ENCODE data around the gene SMAD3.

SMAD3 gene

DNA sequence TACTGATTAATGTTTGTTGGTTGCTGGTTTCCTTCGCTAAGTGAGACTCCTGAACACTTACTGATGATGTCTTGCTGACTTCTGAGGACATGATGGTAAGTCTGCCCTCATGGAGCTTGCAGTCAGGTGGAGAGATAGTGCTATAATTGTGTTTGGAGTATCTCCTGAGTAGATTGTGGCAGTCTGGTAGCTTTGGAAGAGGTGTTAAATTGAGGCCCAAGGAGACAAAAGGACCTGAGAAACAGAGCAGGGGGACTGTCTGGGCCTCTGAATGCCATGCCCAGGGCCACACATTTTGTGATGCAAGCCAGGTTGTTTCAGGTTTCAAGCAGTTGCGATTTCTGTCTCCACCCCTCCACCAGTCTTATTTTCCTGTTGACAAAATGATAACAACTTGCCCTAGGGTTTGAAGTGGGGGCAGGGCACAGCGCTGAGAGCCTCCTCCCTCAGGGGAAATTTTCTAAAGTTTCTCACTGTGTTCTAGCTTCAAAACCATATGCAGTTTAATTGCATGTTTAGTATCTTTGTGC lies 16.7 kb downstream of the SMAD3 start:
- no peak for DNase-seq (ENCODE audit: low spot score)

DNA sequence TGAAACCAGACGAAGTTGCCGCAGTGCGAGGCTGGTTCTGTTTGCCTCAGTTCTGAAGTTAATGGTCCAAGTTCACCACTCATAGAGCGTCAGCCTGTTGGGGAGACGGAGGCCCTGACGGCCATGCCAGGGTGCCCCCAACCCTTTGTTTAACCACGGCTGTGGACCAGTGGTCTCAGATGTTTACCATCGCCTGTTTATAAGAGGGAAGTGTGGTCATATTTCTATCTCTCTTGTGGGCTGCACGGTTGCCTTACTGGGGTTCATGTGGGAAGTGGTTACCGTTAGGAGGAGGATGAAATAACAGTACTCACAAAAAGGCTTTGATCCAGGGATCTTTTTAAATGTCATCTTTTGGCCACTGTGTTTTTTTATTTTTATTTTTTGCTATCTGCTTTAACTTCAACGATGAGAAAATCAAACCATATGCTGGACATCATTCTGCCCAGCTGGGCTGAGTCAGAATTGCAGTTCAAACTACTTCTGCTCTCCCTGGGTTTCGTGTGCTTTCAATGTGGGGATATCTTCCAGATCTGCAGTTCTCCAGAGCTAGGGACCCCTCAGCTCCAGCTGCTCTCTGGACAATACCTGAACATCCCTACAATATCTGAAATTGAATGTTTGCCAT lies 17.8 kb downstream of the SMAD3 start:
- DNase-seq (ENCODE audit: low spot score), result peak; percentile 43

DNA sequence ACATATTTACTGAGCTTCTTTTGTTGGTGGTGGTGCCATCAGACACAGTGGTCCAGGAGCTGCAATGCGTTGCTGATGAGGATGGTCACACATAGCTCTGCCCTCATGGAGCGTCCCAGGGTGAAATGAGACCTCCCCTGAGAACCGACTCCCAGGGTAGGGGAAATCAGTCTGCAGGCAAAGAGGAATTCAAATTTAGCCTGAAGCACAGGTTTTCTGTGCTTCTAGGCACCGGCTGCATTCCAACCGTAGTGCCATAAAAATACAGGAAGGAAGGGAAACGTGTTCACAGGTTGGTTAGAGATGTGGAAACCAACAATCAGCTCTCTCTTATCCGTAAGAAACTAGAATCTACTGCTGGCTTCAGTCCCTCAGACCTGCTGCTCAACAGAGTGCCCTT lies 19.2 kb downstream of the SMAD3 start:
- DNase-seq (ENCODE audit: low spot score), result no peak

DNA sequence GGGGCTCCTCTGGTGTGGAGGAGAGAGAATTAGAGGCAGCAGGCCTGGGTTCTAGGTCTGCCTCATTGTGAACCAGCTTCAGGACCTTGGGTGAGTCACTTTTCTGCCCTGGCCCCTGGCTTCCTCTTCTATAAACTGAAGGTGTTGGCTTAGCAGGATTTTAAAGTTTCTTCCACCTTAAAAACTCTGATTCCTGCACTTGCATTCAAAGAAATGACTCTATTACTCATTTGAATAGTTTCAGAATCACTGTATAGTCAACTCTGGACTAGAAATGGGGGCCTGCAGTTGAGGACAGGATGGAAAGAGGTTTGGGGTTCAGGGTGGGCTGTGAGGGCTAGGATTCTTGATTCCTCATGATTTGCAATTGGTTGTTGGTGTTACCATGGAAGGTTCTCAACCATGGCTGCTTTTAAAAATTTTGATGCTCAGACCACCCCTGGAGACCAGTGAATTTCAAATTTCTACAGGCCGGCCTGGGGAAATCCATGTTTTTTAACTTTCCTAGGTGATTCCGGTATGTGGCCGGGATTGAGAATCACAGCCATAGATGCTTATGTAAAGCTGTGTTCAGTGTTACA lies 19.9 kb downstream of the SMAD3 start:
- no peak for DNase-seq (ENCODE audit: low spot score)

DNA sequence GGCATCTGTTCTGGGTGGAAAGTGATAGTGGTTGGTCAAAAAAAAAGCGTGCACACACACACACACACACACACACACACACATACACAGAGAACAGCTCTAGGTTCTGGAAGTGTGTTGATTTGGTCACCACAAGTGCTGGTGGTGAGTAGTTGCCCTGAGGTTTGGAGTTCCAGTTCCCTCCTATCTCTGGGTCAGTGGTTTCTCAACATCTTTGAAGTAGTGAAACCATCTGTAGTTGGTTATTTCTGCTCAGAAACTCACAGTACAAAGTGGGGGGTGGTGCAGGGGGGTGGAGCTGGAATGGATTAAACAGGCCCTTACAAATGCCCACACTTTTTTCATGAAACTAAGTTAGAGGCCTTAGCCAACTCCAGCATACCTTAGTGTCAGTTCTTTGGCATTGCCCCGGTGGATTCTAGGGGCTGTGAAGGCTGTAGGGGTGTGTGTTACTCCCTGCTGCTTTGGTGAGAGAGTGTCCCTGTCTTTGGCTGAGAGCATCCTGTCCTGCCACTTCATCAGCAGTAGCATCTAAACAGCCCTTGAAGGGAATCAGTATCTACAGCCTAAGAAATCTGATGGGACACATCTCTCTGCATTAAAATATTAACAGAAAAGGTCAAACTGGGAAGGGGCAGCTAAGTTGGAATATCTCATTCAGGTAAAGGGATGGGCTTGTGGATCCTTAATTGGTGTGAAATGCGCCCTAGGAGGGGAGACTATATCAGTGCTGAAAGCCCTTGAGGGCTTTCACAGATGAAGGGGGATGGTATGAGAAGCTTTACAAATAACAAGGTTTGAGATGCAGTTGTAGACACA lies 20.6 kb downstream of the SMAD3 start:
- DNase-seq (ENCODE audit: low spot score), result peak; percentile 81

DNA sequence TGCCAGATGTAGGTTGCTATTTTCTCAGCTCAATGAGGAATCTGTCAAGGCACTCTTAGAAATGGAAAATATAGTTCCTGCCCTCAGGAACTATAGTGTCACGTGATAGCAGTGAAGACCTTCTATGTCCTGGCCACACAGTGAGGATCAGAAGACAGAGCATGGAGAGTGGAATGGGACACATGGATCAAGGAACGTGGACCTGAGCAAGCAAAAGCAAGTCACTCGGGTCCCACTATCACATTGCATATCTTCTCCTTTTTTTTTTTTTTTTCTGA lies 21.2 kb downstream of the SMAD3 start:
- DNase-seq (ENCODE audit: low spot score), result no peak

DNA sequence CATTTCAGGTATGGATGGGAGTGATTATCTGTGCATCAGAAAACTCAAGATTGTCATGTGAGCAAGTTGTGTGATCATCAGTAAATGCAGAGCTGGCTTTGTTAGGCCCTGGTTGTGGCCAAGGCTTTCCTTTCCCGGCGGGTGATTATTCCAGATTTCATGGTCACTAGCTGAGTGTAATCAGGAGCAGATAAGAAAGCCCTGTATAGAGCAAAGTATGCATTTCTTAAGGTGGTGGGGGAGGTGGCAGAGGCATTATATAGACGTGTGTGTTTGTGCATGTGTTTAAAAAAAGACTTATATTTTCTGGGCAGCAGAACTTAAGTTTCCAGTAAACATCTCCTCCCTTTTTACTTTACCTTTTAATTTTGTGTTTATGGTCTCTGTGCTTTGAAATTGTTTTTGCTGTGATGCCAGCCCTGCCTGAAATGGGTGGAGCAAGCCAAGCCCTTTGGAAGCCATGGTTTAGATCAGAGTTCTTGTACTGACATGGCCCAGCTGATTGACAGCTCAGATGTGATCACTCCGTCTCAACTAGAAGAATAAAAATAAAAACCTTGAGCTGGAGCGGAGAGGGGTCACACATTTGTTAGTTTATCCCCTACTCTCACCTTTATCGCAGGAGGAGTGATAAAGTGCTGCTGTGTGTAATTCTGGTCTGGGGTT lies 22.2 kb downstream of the SMAD3 start:
- DNase-seq (ENCODE audit: low spot score), result no peak

DNA sequence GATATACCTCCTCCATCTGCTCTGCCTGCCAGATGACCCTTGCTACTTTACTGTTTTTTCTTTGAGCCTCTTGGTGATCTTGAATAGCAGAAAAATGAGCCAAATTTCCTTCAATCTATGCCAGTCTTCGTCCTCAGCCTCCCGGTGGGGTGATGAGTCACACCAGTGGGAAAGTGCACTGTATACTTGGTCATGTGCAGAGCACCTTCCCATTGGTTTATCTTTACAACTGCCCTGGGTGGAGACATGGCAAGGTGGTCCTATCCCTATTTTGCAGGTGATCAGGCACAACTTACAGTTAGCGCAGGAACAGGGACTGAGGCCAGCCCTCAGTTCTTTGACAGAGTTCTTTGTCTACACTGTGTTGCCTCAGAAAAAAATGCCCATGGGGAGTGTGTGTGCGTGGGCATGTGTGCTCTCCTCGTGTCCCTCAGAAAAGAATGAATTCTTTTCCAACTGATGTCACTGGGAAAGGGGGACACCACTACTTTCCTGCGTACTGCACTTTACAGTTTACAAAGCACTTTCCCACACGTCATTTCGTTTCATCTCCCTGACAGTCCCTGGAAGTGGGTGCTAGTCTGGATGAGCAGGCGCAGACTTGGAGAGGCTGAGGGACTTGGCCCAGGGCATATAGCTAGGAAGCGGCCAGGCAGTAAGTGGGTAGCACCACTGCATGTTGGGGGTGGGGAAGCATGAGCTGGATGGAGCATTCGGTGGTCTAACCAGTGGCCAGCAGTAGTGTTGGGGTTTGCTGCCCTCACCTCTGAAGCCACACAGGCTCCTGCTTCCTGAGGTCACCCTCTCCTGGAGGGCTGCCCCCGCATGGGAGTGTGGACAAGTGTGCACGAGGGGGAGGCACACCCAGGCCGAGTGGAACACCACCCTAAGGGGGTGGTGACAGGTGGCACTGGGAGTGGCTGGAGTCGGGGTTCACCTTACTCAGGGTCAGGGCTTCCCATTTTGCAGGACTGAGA lies 24.1 kb downstream of the SMAD3 start:
- DNase-seq (ENCODE audit: low spot score), result no peak

DNA sequence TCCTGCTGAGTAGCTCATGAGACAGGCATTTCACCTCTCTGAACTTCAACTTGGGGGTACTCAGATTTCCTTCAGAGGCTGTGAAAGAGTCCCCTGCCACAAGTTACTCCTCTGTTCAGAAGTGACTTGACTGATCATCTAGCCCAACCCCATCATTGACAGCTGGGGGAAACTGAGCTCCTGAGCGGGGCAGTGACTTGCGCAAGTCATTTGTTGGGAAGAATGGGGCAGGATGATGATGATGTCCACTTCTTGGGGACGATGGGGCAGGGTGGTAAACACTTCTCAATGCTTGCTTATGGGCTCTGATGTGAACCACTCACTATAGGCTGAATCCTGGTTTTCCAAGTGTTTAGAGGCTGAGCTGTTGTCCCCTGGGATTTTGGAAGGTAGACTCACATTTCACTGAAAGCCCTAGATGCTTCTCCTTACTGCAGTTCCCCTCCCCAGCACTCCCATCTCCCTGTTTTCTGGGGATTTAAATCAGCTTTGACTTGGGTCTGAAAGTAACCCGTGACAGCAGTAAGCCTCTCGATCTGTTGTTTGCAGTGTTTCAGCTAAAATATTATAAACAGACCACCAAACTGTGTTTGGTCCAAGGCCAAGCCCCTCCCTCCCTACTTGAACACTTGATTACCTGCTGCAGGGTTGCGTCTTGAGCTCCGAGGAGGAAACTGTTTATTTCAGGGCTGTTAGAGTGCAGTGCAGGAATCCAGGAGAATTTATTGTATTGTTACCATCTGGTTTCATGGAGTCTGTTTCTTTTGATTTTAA lies 25.1 kb downstream of the SMAD3 start:
- DNase-seq (ENCODE audit: low spot score), result no peak

DNA sequence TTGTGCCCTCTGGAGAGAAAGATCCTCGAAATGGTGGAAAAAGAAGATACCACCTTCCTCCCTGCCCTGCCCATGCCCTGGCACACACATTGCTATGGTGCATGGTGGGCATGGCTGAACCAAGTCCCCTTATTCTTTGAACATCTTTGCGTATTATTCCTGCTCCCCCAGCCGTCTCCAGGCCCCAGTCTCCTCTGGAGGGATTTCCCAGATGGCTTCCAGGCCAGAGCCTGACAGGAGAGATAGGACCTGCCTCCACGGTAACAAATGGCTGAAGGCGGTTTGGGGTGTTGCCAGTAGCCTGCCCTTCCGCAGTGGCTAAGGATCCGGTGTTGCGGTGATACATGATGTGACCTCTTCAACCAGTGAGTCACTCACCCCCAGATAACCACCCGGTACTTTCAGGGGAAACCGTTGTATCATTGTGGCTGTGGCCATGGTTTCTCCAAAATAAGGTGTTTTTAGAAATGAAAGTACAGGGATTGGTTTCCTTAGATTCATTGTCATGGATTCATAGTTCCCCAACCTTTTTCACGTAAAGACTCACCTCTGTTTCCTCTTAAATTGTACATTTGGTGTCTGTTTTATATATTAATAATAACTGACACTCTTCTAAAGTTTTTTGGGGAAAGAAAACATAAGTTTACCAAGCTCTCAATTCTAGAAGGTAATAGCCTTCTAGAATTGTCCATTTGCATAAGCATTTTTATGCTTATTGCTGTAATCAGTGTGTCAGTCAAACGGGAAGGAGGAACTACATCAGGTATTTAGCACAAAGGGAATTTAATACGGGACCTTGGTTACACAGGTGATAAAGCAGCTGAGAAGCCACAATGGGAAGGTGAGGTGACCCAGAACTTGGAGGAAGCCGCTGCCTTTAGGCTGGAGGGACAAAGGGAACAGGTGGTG lies 25.9 kb downstream of the SMAD3 start:
- no peak for DNase-seq (ENCODE audit: low spot score)

DNA sequence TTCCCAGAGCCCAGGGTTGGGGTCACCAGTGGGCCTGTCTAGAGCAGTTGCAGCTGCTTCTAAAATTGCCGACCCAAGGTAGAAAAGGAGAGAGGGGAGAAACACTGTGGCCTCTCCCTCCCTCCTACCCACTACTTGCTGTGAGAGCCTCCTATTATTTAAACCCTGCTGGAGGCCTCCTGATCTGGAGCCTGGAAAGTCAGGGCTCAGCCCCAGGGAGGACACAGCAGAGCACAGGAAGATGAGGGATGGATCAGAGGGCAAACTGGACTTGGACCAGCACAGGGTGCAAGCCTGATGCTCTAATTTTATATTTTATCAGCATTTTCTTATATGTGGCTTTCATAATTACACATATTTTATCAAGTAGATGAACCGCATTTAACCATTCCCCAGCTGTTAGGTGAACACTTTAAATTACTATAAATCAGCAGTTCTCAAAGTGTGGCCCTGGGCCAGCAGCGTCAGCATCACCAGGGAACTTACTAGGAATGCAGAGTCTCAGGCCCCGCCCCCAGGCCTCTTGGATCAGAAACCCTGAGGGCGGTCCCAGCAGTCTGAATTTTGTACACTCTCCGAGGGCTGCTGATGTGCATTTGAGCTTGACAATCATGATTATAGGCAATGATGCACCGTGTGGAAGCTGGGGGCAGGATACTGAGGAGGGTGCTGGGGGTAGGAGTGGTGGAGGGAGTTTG lies 26.7 kb downstream of the SMAD3 start:
- DNase-seq (ENCODE audit: low spot score), result no peak

DNA sequence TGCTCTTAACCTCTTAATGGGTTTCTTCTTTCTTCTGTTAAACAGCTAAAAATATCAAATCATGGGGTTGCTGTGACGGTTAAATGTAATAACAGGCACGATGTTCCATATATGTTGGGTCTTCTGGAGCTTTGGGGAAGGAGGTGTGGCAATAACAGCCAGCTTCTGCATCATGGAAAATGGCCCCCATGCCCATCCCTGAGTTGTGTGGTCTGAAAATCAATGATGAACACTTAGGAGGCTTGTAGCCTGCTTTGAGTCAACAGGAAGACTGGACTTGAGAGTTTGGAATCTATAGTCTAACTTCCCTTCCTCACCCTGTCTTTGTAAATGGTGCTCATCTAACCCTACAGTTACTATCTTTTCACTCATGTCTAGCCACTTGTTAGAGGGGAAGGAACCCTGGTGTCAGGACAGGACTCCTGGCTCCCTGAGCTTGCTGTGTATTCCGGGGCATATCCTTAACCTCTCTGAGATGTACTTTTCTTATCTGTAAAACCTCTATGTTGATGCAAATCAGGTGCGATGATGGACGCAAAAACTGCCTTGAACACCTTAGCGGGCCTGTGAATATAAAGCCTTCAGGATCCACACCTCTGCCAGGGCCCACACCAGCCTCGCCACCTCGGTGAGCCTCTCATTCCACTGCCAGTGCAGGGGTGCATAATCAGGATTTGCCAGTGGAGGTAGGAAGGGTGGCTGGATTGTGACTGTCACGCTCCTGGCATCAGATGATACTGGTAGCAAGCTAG lies 27.5 kb downstream of the SMAD3 start:
- DNase-seq (ENCODE audit: low spot score), result no peak

DNA sequence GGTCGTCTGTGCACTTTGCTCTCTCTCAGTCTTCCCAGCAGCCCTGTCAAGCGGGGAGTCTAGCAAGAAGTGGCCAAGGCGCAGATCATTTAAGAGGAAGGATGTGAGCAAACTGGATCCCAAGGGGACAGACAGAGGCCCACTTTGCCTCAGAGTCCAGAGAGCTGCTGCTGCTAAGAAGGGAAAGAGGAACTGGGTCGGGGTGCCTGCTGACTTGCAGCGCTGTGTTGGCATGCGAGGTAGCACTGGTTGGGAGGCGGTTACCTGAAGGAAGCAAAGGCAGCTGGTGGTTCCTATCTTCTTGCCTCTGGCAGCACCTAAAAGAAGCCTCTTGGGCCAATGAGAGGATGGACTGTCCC lies 28.1 kb downstream of the SMAD3 start:
- no peak for DNase-seq (ENCODE audit: low spot score)

DNA sequence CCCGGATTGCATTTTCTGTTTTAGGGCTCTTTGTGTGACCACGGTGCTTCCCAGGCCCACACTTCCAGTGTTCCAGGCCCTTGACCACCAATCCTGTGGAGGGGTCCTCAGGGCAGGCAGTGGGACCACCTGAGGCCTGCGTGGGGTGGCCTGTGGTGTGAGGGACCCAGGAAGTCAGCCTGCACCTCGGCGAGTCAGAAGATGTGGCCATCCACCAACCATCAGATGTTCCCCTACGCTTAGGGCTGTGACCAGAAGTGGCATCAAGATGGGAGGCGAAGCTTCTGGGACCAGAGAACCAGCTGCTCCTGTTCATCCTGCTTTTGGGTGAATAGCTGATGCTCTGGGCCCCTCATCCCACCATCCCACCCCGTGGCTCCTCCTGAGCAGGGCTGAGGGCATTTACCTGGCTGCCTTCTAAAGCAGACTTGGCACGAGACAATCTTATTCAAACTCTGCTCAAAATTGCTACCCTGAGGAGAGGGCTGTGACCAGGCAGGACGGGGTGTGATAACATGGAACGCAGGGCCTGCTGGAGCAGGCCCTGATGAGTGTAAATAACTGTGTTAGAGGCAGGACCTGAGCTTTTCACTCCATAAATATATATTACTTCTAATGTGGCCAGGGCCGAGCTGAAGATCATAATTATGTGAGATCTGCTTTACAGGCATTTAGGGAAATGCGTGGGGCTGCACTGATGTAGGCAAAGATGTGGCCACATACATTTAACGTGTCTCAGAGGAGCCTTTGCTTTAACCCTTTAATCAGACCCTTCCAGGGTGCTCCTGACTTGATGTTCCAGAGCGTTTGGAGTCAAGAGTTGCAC lies 28.8 kb downstream of the SMAD3 start:
- DNase-seq (ENCODE audit: low spot score), result no peak

DNA sequence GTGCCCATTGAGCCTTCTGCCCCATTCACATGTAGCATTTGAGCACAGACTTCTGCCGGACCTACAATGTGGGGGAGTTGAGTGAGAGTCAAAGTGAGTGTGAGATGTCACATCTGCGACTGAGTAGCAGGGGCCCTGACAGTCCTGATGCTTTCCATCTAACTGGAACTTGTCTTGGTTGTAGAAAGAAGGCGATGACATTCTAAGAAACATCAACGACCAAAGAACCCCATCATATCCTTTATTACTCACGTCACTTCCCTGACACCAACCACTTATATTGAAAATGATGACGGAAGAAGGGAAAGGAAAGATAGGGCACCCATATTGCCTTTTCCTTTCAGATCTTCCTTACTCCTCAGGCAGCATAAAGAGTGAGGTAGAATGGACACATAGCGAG lies 30.5 kb downstream of the SMAD3 start:
- no peak for DNase-seq (ENCODE audit: low spot score)

DNA sequence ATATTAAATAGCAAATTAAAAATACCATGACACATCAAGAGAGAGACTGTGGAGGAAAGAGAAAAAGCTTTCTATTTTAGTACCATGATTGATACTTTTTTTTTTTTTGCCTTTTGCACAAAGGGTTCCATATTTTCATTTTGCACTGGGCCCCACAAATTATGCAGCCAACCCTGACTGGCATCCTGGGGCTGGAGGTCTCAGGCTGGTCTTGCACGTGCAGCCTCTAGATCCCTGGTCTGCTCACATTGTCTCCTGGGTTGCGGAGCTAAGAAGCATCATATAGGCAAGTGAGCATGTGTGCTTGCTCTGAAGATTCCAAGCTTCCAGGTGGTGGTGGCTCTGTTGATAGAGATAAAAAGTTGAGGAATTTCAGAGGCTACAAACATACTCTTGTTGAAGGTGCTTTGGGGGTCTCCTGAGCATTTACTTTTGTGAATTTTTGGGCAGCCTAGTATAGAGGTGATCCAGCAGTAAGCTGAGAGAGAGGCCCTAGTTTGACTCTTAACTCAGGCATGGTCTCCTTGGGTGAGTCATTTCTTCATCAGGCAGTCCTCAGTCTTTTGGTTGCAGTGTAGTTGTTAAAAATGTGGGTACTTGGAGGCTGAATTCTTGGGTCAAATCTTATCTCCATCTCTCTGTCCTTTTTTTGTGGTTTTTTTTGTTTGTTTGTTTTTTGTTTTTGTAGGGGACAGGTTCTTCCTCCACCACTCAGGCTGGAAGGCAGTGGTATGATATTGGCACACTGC lies 31.3 kb downstream of the SMAD3 start:
- peak; percentile 34 for DNase-seq (ENCODE audit: low spot score)

DNA sequence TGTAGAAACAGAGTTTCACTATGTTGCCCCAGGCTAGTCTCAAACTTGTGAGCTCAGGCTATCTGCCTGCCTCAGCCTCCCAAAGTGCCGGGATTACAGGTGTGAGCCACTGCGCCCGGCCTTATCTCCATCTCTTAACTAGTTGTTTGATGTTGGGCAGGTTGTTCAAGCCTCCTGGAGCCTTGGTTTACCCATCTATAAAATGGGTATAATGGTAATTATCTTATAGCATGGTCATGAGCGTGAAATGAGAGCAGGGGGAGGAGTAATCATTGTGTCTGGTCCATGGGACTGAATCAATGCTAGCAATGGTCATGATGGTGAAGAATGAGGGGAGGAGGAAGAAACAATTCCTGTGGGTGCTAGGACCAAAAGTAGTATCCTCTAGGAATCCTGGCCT lies 32.0 kb downstream of the SMAD3 start:
- DNase-seq (ENCODE audit: low spot score), result no peak
